CD4-positive, CD25-positive, alpha-beta regulatory T cell (primary cell): ENCODE measurements around the gene CRACR2B. TPM values are rescaled to one million over a fixed set of nuclear protein-coding genes. Genes with fewer than 3 reads are reported as not detected.

Experiments used
- ATAC-seq, 2 donors: fragments of 150-1000 bp; cut with Tn5 transposase; one replicate each; pipeline ENCODE4 v1.10.0; 2021; ENCODE audit warnings: low read depth in 2 of 2, moderate number of reproducible peaks in 2 of 2, moderate library complexity in 1 of 2
- DNase-seq, 3 donors: peaks; one replicate each; pipeline versions ENCODE4 v3.0.0 to v3.0.0-alpha.2; 2012 to 2022; ENCODE audit warnings: mixed read lengths in 1 of 3
- H3K27ac ChIP-seq: one replicate; pipeline ENCODE4 v1.7.0; 2013; ENCODE audit warnings: mild to moderate bottlenecking, low read length; ENCODE audit not compliant: insufficient read depth, poor library complexity, severe bottlenecking
- H3K27me3 ChIP-seq: one replicate; pipeline ENCODE4 v1.7.0; 2013; ENCODE audit warnings: low read length; ENCODE audit not compliant: control insufficient read depth, insufficient read depth
- H3K36me3 ChIP-seq: one replicate; pipeline ENCODE4 v1.7.0; 2013; ENCODE audit warnings: mild to moderate bottlenecking, low read length, moderate library complexity; ENCODE audit not compliant: control insufficient read depth, insufficient read depth
- H3K4me1 ChIP-seq: 2 replicates; pipeline ENCODE4 v1.7.0; 2013; ENCODE audit warnings: mild to moderate bottlenecking, low read length; ENCODE audit not compliant: insufficient read depth, control insufficient read depth, poor library complexity, severe bottlenecking
- H3K4me3 ChIP-seq: one replicate; pipeline ENCODE4 v1.7.0; 2013; ENCODE audit warnings: low read depth, mild to moderate bottlenecking, low read length, moderate library complexity
- H3K9me3 ChIP-seq, 2 experiments: 1 replicate in 1 of 2; 2 replicates in 1 of 2; pipeline ENCODE4 v1.7.0; 2013; ENCODE audit warnings: low read length in 2 of 2, mild to moderate bottlenecking in 1 of 2, moderate library complexity in 1 of 2; ENCODE audit not compliant: control insufficient read depth in 2 of 2
- H3K27ac Mint-ChIP-seq, 3 donors: one replicate each; pipeline ENCODE4 v1.8.0; 2020 to 2022; ENCODE audit warnings: mild to moderate bottlenecking in 3 of 3, mixed read lengths in 3 of 3, moderate library complexity in 2 of 3
- H3K27me3 Mint-ChIP-seq: one replicate; pipeline ENCODE4 v1.8.0; 2022; ENCODE audit warnings: mild to moderate bottlenecking, mixed read lengths
- H3K36me3 Mint-ChIP-seq: one replicate; pipeline ENCODE4 v1.8.0; 2020; ENCODE audit warnings: mixed read lengths
- H3K4me1 Mint-ChIP-seq, 4 donors: one replicate each; pipeline ENCODE4 v1.8.0; 2020 to 2022; ENCODE audit warnings: mixed read lengths in 4 of 4, mild to moderate bottlenecking in 1 of 4
- H3K4me3 Mint-ChIP-seq, 4 donors: one replicate each; pipeline ENCODE4 v1.8.0; 2020 to 2022; ENCODE audit warnings: mild to moderate bottlenecking in 4 of 4, mixed read lengths in 4 of 4, moderate library complexity in 3 of 4
- H3K9me3 Mint-ChIP-seq, 7 donors: one replicate each; pipeline ENCODE4 v1.8.0; 2020 to 2022; ENCODE audit warnings: mixed read lengths in 7 of 7, mild to moderate bottlenecking in 3 of 7, moderate library complexity in 2 of 7
- polyA plus RNA-seq, 4 donors: library from polyadenylated mRNA; unstranded; fragments of 300-500 nt; fragmentation: Illumina TruSeq; gene quantifications; one replicate each; pipeline ENCODE4 v1.2.3, GENCODE V29; 2021
- total RNA-seq: library from RNA; stranded (reverse); gene quantifications from one replicate; pipeline ENCODE4 v1.2.3, GENCODE V29; 2022

The CRACR2B gene
- total and polyA plus RNA-seq, 5 donors from 2014 or later, result 0.11 to 1.2 (median 0.21) TPM; not detected in 1

- no peak overlapping the region for H3K27ac Mint-ChIP-seq
- no peak overlapping the region for H3K4me3 Mint-ChIP-seq
- no peaks in the 10 kb centered on the region for H3K36me3 ChIP-seq
- H3K27ac ChIP-seq, result no peak overlapping the region
- H3K9me3 ChIP-seq, result no peaks in the 10 kb centered on the region
- no peaks in the 10 kb centered on the region for H3K36me3 Mint-ChIP-seq
- H3K4me1 ChIP-seq, result no peaks in the 10 kb centered on the region
- ATAC-seq (no peak), DNase-seq (no peak)
- no peaks in the 10 kb centered on the region for H3K4me1 Mint-ChIP-seq
- no peaks in the 10 kb centered on the region for H3K9me3 Mint-ChIP-seq
- H3K27me3 ChIP-seq, result no peaks in the 10 kb centered on the region
- H3K4me3 ChIP-seq, result no peak overlapping the region
- no peaks in the 10 kb centered on the region for H3K27me3 Mint-ChIP-seq
These were observed 38.8 kb downstream of the CRACR2B start for GRCh38 chr11:866481-866880.

- no peak overlapping the region for H3K27ac ChIP-seq
- no peak overlapping the region for H3K4me3 ChIP-seq
- Mint-ChIP-seq H3K27me3 (no peaks in the 10 kb centered on the region), H3K4me1 (no peaks in the 10 kb centered on the region), H3K9me3 (no peaks in the 10 kb centered on the region), H3K4me3 (no peak overlapping the region), H3K27ac (no peak overlapping the region), H3K36me3 (no peaks in the 10 kb centered on the region)
- H3K27me3 ChIP-seq, result no peaks in the 10 kb centered on the region
- ATAC-seq (no peak), DNase-seq (no peak)
- H3K4me1 ChIP-seq, result no peaks in the 10 kb centered on the region
- no peaks in the 10 kb centered on the region for H3K36me3 ChIP-seq
- H3K9me3 ChIP-seq, result no peaks in the 10 kb centered on the region
These were observed 40.2 kb downstream of the CRACR2B start for GRCh38 chr11:867856-868358.

- no peaks in the 10 kb centered on the region for H3K4me1 Mint-ChIP-seq
- ATAC-seq, result no peak
- DNase-seq, result no peak
- H3K27ac Mint-ChIP-seq, result no peak overlapping the region
- H3K9me3 ChIP-seq, result no peaks in the 10 kb centered on the region
- H3K4me1 ChIP-seq, result no peaks in the 10 kb centered on the region
- H3K36me3 Mint-ChIP-seq, result peaks cover under 1% of the 10 kb centered on the region
- no peak overlapping the region for H3K27ac ChIP-seq
- no peak overlapping the region for H3K4me3 Mint-ChIP-seq
- no peaks in the 10 kb centered on the region for H3K27me3 ChIP-seq
- no peaks in the 10 kb centered on the region for H3K9me3 Mint-ChIP-seq
- no peaks in the 10 kb centered on the region for H3K36me3 ChIP-seq
- no peaks in the 10 kb centered on the region for H3K27me3 Mint-ChIP-seq
- no peak overlapping the region for H3K4me3 ChIP-seq
These were observed 40.7 kb downstream of the CRACR2B start for GRCh38 chr11:868394-868793.

- Mint-ChIP-seq H3K27me3 (no peaks in the 10 kb centered on the region), H3K4me1 (peaks cover 0 to 2% (median 0%) of the 10 kb centered on the region in 4 donors)
- ATAC-seq, result no peak
These were observed 41.1 kb downstream of the CRACR2B start for GRCh38 chr11:868802-869201.

GRCh38 chr11:869399-870126 lies 41.8 kb downstream of the CRACR2B start:
- H3K9me3 ChIP-seq, result no peaks in the 10 kb centered on the region
- H3K27me3 ChIP-seq, result no peaks in the 10 kb centered on the region
- H3K27me3 Mint-ChIP-seq, result no peaks in the 10 kb centered on the region
- H3K4me1 Mint-ChIP-seq, result peaks cover 0 to 2% (median 0%) of the 10 kb centered on the region in 4 donors
- H3K4me3 ChIP-seq, result no peak overlapping the region
- H3K4me3 Mint-ChIP-seq, result no peak overlapping the region
- H3K36me3 Mint-ChIP-seq, result peaks cover 6% of the 10 kb centered on the region
- H3K9me3 Mint-ChIP-seq, result no peaks in the 10 kb centered on the region
- no peak overlapping the region for H3K27ac ChIP-seq
- no peaks in the 10 kb centered on the region for H3K4me1 ChIP-seq
- no peaks in the 10 kb centered on the region for H3K36me3 ChIP-seq
- no peak for ATAC-seq
- DNase-seq, result no peak
- H3K27ac Mint-ChIP-seq, result no peak overlapping the region

More at GRCh38 chr11:868802-869201, 41.1 kb downstream of the CRACR2B start:
- no peak overlapping the region for H3K27ac Mint-ChIP-seq
- no peak for DNase-seq
- H3K9me3 ChIP-seq, result no peaks in the 10 kb centered on the region
- H3K4me1 ChIP-seq, result no peaks in the 10 kb centered on the region
- peaks cover 5% of the 10 kb centered on the region for H3K36me3 Mint-ChIP-seq
- H3K27me3 ChIP-seq, result no peaks in the 10 kb centered on the region
- no peak overlapping the region for H3K27ac ChIP-seq
- no peaks in the 10 kb centered on the region for H3K9me3 Mint-ChIP-seq
- H3K4me3 ChIP-seq, result no peak overlapping the region
- H3K4me3 Mint-ChIP-seq, result no peak overlapping the region
- no peaks in the 10 kb centered on the region for H3K36me3 ChIP-seq

- no peaks in the 10 kb centered on the region for H3K4me1 ChIP-seq
- H3K4me1 Mint-ChIP-seq, result peaks cover 0 to 2% (median 0%) of the 10 kb centered on the region in 4 donors
- H3K4me3 ChIP-seq, result no peak overlapping the region
- H3K27ac ChIP-seq, result no peak overlapping the region
- ATAC-seq (no peak), DNase-seq (no peak)
- H3K27me3 Mint-ChIP-seq, result no peaks in the 10 kb centered on the region
- no peaks in the 10 kb centered on the region for H3K9me3 Mint-ChIP-seq
- H3K27ac Mint-ChIP-seq, result no peak overlapping the region
- peaks cover 6% of the 10 kb centered on the region for H3K36me3 Mint-ChIP-seq
- no peaks in the 10 kb centered on the region for H3K36me3 ChIP-seq
- no peak overlapping the region for H3K4me3 Mint-ChIP-seq
- H3K27me3 ChIP-seq, result no peaks in the 10 kb centered on the region
- H3K9me3 ChIP-seq, result no peaks in the 10 kb centered on the region
These were observed 42.4 kb downstream of the CRACR2B start for GRCh38 chr11:870127-870413.

GRCh38 chr11:870418-870817 lies 42.7 kb downstream of the CRACR2B start:
- ATAC-seq (no peak), DNase-seq (no peak)
- Histone ChIP-seq H3K27me3 (no peaks in the 10 kb centered on the region), H3K4me1 (no peaks in the 10 kb centered on the region), H3K4me3 (no peak overlapping the region), H3K36me3 (no peaks in the 10 kb centered on the region), H3K27ac (no peak overlapping the region), H3K9me3 (no peaks in the 10 kb centered on the region)
- no peak overlapping the region for H3K4me3 Mint-ChIP-seq
- no peaks in the 10 kb centered on the region for H3K27me3 Mint-ChIP-seq
- no peak overlapping the region for H3K27ac Mint-ChIP-seq
- H3K36me3 Mint-ChIP-seq, result peaks cover 6% of the 10 kb centered on the region
- H3K4me1 Mint-ChIP-seq, result peaks cover 0 to 2% (median 0%) of the 10 kb centered on the region in 4 donors
- H3K9me3 Mint-ChIP-seq, result no peaks in the 10 kb centered on the region

- Mint-ChIP-seq H3K36me3 (peaks cover 12% of the 10 kb centered on the region), H3K27me3 (no peaks in the 10 kb centered on the region), H3K4me1 (peaks cover 0 to 2% (median under 1%) of the 10 kb centered on the region in 4 donors), H3K27ac (no peak overlapping the region), H3K4me3 (no peak overlapping the region), H3K9me3 (no peaks in the 10 kb centered on the region)
- DNase-seq (no peak), ATAC-seq (no peak)
- Histone ChIP-seq H3K4me1 (no peaks in the 10 kb centered on the region), H3K36me3 (no peaks in the 10 kb centered on the region), H3K4me3 (no peak overlapping the region), H3K27ac (no peak overlapping the region), H3K27me3 (no peaks in the 10 kb centered on the region), H3K9me3 (no peaks in the 10 kb centered on the region)
These were observed 43.8 kb downstream of the CRACR2B start for GRCh38 chr11:871472-871871.
